Measurements from ENCODE around the gene PSMA5.

GRCh38 chr1:109357616-109358015, 68.6 kb downstream of the PSMA5 start:
- TF ChIP-seq CTCF (optimal IDR thresholded peaks at IDR 0.05 in 1 of 3, IDR thresholded peaks at IDR 0.05 in 1 of 3, conservative IDR thresholded peaks at IDR 0.05 in 1 of 3; ENCODE audit: extremely low read depth in 1 of 3, insufficient read depth in 2 of 3, low read length in 3 of 3) (no peak), EZH2 (IDR thresholded peaks at IDR 0.05; ENCODE audit: low read length) (no peak)
